HG03139 (cell line): ENCODE results near the gene C17orf107.

Experiments used
- ATAC-seq: cut with Tn5 transposase; IDR thresholded peaks from one replicate; pipeline ENCODE4 v1.9.1; 2021; ENCODE audit not compliant: unreplicated experiment

The C17orf107 gene

GRCh38 chr17:4934173-4934979, 35.0 kb downstream of the C17orf107 start:
- ATAC-seq = no peak

DNA sequence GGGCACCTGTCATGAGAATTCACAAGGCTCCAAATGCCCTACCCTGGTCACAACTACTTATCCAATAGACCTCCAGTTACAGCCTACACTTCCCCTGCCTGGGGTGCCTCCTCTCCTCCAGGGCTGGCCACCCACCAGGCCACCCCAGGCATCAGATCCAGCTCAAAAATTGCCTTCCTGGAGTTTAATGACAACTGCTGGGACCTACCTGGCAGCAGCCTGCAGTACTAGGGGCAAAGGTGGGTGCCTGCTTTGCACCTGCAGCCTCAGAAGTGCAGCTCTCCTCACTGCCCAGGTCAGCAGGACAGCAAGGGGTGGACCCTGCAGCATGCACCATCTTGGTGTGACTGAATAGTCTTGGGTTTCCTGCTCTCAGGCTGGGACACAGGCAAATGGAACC, 36.3 kb downstream of the C17orf107 start:
- ATAC-seq = no peak

DNA sequence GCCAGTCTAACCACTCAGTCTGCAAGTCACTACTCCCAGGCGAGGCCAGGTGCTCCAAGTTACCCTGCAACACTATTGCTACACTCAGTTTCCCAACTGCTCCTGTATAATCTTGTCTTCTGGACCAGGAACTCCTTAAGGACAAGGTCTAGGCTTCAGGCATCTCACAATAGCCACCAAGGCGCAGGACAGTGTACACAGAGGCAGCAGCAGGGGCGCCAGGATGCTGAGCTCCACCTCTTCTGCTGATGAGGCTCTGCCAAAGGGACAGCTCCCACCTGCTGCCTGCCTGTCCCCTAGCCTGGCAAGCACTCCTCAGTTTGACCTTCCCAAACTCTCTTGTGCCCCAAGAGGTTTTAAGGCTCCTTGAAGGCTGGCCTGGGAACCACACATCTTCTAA, 37.1 kb downstream of the C17orf107 start:
- no peak for ATAC-seq

DNA sequence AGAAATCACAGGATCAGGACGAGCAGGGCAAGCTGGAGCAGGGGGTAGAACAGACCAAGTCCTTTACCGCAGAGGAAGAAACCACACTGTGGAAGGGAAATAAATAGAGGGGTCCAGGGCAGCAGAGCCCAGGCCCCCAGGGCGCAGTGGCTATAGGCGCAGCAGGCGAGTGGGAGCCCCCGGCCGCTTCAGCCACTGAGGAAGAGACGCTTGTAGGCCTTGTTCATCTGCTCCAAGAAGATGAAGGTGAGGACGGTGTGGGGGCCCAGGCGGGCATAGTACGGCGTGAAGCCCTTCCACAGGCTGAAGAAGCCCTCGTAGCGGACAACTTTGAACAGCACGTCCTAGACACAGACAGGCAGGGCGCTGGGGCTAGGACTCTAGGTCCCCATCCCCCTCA, 38.2 kb downstream of the C17orf107 start:
- ATAC-seq = no peak

DNA sequence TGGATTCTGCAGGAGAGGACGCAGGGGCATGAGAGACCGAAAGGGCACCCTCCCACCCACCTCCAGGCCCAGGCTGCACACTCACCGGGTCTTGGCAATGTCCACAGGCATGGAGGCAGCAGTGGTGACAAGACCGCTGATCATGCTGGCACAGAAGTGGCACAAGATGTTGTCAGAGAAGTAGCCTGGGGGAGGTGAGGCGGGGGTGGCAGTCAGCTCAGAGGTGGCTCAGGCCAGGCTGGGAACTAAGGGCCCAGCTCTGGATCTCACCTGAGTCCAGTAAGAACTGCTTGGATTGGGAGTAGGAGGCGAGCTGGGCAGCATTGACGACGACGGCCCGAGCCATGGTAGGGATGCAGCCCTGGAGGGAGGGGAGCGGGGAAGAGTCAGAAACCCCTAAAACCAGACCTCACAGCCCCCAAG, 38.7 kb downstream of the C17orf107 start:
- ATAC-seq = no peak

- ATAC-seq = no peak
Measured at GRCh38 chr17:4938688-4939545, 39.6 kb downstream of the C17orf107 start.

DNA sequence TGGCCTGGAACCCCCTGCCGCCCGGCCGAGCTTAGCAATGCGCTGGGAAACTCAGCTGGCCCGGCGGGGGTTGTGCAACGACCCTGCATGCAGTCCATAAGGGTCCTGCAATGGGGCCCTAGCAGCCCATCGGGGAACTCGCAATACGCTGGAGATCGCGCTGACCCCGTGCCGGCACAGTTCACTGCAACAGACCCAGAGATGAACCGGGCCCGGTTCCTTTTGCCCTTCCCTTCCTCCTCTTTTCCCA, 40.1 kb downstream of the C17orf107 start:
- peak; percentile 3 for ATAC-seq

GRCh38 chr17:4939796-4940554, 40.6 kb downstream of the C17orf107 start, which contains the start of the genes RNF167 and SLC25A11:
Gene RNF167 (plus strand): TSS chr17:4940268. CDS start chr17:4940910, 642 bp downstream.
Gene SLC25A11 (minus strand): TSS chr17:4940046. CDS start chr17:4939910, 136 bp downstream.
- peak; percentile 61 for ATAC-seq

GRCh38 chr17:4940555-4941318, 41.4 kb downstream of the C17orf107 start:
- ATAC-seq = no peak

- ATAC-seq = no peak
Measured at GRCh38 chr17:4941319-4941610, 41.9 kb downstream of the C17orf107 start.

- no peak for ATAC-seq
Measured at GRCh38 chr17:4942760-4943508, 43.6 kb downstream of the C17orf107 start.

GRCh38 chr17:4944163-4944553, 44.8 kb downstream of the C17orf107 start:
- no peak for ATAC-seq

GRCh38 chr17:4944554-4945175, 45.3 kb downstream of the C17orf107 start:
- no peak for ATAC-seq

DNA sequence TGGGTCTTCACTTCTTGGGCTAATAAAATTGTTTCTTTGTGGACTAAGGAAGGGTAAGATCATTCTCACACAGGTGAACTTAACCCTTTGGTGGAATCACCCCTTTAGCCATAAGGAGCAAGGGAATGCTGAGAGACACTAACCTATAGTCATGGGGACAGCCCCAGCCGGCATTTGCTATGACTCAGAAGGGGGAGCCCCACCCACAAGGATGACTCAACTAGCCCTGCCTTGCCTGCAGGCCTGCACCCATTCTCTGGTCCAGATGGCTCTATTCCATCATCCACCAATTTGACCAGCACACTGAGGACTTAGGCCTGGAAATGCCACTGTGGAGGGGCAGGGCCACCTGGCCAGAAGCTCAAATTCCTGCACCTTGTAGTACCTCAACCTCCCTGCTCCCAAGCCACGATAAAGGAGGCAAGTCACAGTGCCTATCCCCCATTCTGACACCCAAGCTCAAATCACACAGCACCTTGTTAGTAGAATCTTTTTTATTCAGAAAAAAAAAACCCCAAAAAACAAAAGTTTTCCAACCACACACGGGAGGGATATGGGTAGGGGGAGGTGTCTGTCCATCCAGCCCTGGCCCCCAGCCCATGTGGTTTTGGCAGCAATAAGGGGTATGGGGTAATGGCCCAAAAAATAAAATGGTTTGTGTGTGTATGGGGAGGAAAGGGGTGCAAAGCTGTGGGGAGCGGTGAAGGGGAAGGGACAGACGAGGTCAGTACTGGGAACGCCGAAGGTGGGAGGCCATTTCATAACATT, 46.0 kb downstream of the C17orf107 start:
- ATAC-seq = no peak

GRCh38 chr17:4945944-4946280, 46.6 kb downstream of the C17orf107 start:
- no peak for ATAC-seq

- ATAC-seq = no peak
Measured at GRCh38 chr17:4946312-4946976, 47.1 kb downstream of the C17orf107 start.

GRCh38 chr17:4947010-4947410, 47.7 kb downstream of the C17orf107 start:
- no peak for ATAC-seq

GRCh38 chr17:4947411-4948165, 48.3 kb downstream of the C17orf107 start:
- no peak for ATAC-seq
